NCI-H146 treated with DMSO at 0.1 percent for 48 hours (cell line): ENCODE data around the gene KHDC1L.
"Not testable (repeated sequence)": the region's sequence is repeated elsewhere in the genome, so short reads cannot be mapped to it uniquely, and the experiment has no call there.

ENCODE experiments used
- DNase-seq: peaks from one replicate; lab custom pipeline; 2025; ENCODE audit not compliant: unreplicated experiment; lab: John Stamatoyannopoulos, UW

Gene KHDC1L, protein sequence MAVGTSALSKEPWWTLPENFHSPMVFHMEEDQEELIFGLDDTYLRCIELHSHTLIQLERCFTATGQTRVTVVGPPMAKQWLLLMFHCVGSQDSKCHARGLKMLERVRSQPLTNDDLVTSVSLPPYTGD

GRCh38 chr6:73225396-73225795 lies at the start of gene KHDC1L:
Gene KHDC1L (minus strand): TSS chr6:73225496. CDS start chr6:73225408, 88 bp downstream.
- DNase-seq: no peak

GRCh38 chr6:73269296-73269695 lies 44.0 kb upstream of the KHDC1L start:
- DNase-seq: not testable (repeated sequence)

- not testable (repeated sequence) for DNase-seq
Measured at GRCh38 chr6:73268896-73269295, 43.6 kb upstream of the KHDC1L start.

DNA sequence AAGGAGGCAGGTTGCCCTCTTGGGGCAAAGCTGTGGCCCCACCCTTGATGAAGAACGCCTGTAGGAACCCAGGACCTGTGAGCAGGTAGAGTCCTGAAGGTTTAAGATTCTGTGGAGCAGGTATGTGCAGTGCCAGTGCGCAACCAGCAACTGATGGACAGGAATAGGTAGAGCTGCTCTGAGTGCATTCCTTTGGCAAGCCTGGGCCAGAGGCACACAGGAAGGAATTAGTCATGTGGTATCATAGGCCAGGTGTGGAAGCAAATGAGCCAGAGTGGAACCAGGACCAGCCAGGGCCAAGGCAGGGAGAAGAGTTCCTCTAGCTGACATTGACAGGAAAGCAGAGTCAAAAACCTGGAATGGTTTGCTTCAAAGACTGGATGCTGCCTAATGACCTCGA lies 39.1 kb upstream of the KHDC1L start:
- no peak for DNase-seq

- no peak for DNase-seq
Measured at GRCh38 chr6:73263570-73263909, 38.2 kb upstream of the KHDC1L start.

DNA sequence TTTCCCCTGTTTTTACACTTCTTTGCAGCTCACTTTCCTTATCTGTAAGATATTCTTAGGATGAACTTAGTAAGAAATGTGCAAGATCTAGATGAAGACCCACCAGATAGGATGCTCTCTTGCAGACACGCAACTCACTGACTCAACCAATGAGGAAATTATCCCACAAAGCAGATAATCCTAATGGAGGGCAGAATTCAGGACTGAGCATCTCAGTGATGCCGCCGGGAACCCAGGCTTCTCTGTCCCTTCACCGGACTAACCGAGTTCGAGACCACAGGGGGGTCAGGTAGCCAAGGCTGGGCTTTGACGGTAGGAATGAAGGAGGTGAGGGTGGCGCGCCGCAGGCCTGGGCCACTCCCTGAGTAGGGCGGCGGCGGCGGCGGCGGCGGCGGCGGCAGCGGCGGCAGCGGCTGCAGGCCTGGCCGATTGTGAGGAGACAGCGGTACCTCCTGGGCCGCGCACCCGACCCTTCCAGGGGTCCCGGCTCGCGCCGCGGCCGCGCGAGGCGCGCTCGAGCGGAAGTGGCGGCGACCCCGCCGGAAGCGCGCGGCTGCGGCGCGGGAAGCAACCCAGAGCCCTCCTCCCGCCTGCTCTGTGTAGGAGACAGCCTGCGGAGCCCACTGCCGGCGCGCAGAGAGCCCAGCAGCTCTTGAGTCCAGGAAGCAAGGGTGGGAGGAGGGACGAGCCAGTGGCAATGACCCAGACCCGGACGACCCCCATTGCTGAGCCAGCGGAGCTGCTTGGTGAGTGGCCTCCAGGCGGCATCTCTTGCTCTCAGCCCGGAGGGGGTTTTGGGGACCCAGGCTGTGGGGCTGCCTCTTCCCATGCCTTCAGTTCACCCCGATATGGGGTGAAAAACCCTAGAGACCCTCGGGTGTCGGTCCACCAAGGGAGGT lies 37.6 kb upstream of the KHDC1L start, which contains the start of gene KHDC1:
Gene KHDC1 (minus strand): TSS at position 526 of the 899 bp plus-strand sequence. CDS start 20,679 bp downstream, outside the sequence.
- DNase-seq: peak; percentile 52

- DNase-seq: no peak
Measured at GRCh38 chr6:73258721-73259120, 33.4 kb upstream of the KHDC1L start.

DNA sequence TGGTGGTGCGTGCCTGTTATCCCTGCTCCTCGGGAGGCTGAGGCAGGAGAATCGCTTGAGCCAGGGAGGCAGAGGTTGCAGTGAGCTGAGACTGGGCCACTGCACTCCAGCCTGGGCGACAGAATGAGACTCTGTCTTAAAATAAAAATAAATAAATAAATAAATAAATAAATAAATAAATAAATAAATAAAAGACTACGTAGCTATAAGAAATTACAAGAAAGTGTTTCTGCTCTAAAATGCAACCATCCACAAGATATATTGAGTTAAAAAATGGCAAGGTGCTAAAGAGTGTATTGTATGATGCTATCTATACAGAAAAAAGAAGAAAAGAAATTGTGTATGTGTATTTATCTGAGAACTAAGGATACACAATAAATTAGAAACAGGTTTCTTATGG lies 29.0 kb upstream of the KHDC1L start:
- not testable (repeated sequence) for DNase-seq

GRCh38 chr6:73252703-73253102 lies 27.4 kb upstream of the KHDC1L start:
- DNase-seq: no peak

DNA sequence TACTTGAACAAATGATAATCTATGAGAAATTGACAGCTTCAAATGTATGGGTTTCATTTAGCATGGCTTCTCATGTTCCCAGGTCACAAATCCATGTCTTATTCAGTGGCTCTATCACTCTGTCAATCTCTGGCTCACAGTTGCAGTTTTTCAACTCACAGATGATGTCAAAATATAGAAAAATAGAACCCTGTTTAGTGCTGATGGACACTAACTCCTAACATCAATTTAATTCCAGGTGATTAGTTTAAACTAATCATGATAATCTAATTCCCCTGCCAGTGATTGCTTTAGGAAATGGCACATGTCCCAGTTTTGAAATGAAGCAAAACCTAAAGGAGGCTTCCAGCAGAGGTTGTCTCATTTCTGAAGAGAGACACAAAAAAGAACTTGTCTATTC lies 24.7 kb upstream of the KHDC1L start:
- no peak for DNase-seq

- DNase-seq: no peak
Measured at GRCh38 chr6:73248192-73248903, 23.1 kb upstream of the KHDC1L start.

DNA sequence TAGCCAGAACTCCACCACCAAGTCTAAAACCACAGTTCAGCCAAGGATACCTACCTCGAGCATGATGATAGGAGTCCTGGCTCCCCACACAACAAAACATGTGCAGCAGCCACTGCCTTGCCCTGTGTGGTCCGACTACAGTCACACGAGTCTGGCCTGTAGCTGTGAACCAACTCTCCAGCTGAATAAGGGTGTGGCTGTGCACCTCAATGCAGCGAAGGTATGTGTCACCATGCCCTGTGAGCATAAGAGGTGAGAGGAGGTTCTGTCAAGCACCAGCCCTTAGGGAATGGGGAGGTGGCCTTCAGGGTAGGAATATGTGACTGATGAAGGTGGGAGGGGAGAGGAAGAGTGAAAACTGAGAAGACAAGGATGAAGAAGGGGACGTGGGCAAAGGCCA lies 16.7 kb upstream of the KHDC1L start:
- DNase-seq: no peak

DNA sequence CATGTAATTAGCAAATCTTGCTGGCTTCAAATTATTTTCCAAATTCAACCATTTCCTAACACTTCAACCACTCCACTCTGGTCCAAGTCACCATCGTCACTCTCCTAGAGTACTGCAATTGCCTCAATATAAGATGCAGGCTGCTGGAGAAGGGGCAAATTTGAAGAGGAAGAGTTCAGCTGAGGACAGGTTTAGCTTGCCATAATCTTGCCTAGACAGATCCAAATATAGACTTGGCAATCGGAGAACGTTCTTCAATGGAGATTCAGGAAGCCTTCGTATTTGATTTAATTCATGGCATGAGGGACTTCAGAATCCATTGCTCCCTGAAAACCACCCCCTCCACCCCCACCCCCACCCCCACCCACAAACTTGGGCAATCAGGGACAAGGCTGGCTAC lies 15.4 kb upstream of the KHDC1L start:
- no peak for DNase-seq

GRCh38 chr6:73236144-73236750 lies 11.0 kb upstream of the KHDC1L start:
- no peak for DNase-seq

DNA sequence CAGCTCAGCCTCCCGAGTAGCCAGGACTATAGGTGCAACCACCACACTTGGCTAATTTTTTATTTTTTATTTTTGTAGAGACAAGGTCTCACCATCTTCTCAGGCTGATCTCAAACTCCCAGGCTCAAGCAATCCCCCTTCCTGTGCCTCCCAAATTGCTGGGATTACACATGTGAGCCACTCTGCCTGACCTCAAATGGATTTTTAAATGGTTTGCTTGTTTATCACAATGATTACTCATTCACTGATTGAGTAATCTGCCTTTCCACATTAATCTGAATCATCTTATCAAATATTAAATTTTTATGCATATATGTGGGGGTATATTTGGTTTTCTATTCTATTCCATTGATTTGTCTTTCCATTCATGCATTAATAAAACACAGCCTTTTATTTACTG lies 9.4 kb upstream of the KHDC1L start:
- DNase-seq: no peak

- not testable (repeated sequence) for DNase-seq
Measured at GRCh38 chr6:73233971-73234370, 8.7 kb upstream of the KHDC1L start.

DNA sequence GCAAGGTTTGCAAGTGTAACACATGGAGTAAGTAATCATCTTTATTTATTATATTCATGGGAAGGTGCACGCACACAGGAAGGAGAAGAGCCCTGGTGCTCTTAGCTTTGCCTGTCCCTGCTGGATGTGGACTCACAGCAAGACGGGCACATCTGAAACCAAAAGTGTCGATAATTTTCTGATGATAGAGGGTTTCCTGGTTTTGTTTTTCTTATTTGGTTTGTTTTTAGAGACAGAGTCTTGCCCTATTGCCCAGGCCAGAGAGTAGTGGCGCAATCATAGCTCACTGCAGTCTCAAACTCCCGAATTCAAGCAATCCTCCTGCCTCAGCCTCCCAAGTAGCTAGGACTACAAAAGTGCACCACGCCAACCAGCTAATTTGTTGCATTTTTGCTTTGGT lies 7.8 kb upstream of the KHDC1L start:
- no peak for DNase-seq

- DNase-seq: no peak
Measured at GRCh38 chr6:73231986-73232391, 6.7 kb upstream of the KHDC1L start.

- DNase-seq: no peak
Measured at GRCh38 chr6:73227606-73228255, 2.4 kb upstream of the KHDC1L start.

DNA sequence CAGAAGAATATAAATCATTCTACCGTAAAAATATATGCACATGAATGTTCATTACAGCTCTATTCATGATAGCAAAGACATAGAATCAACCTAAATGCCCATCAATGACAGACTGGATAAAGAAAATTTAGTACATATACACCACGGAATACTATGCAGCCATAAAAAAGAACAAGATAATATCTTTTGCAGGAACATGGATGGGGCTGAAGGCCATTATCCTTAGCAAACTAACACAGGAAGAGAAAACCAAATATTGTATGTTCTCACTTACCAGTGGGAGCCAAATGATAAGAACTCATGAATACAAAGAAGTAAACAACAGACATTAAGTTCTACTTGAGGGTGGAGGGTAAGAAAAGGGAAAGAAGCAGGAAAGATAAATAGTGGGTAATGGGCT lies 8.4 kb downstream of the KHDC1L start:
- DNase-seq: no peak

GRCh38 chr6:73209117-73209516 lies 16.2 kb downstream of the KHDC1L start:
- no peak for DNase-seq
